GM10266 (cell line): Measurements from ENCODE around the gene MRPL27.
"Not testable (repeated sequence)": the region's sequence is repeated elsewhere in the genome, so short reads cannot be mapped to it uniquely, and the experiment has no call there.

ENCODE experiments used
- DNase-seq: peaks from one replicate; pipeline ENCODE4 v3.0.0; 2012; ENCODE audit errors: extremely low spot score
- TF ChIP-seq, protein P1 (sequence below): IDR thresholded peaks from 2 replicates; pipeline ENCODE4 v1.5.1; 2012; ENCODE audit warnings: mild to moderate bottlenecking, low read depth; ENCODE audit not compliant: control insufficient read depth, insufficient read depth; ENCODE audit errors: missing control alignments

Gene MRPL27

DNA sequence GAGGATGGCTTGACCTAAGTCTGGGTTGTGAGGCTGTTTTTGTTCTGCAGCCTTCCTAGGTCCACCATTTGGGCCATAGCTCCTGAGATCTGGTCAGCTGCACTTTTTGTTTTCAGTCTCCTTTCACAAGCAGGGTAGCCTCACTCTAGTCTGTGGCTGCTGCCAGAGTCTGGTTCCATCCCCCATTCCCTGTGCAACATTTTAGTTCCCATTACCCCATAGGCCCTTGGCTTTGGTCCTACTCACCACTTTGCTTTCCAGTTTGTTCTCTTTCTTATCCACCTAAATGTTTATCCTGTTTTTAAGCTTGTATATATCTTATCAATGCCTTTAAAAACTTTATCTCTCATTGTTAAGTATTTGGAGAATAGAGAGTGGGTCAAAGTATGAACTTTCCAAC, 33.6 kb downstream of the MRPL27 start:
- DNase-seq: no peak
- TF ChIP-seq, protein P1, sequence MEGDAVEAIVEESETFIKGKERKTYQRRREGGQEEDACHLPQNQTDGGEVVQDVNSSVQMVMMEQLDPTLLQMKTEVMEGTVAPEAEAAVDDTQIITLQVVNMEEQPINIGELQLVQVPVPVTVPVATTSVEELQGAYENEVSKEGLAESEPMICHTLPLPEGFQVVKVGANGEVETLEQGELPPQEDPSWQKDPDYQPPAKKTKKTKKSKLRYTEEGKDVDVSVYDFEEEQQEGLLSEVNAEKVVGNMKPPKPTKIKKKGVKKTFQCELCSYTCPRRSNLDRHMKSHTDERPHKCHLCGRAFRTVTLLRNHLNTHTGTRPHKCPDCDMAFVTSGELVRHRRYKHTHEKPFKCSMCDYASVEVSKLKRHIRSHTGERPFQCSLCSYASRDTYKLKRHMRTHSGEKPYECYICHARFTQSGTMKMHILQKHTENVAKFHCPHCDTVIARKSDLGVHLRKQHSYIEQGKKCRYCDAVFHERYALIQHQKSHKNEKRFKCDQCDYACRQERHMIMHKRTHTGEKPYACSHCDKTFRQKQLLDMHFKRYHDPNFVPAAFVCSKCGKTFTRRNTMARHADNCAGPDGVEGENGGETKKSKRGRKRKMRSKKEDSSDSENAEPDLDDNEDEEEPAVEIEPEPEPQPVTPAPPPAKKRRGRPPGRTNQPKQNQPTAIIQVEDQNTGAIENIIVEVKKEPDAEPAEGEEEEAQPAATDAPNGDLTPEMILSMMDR: no peak

DNA sequence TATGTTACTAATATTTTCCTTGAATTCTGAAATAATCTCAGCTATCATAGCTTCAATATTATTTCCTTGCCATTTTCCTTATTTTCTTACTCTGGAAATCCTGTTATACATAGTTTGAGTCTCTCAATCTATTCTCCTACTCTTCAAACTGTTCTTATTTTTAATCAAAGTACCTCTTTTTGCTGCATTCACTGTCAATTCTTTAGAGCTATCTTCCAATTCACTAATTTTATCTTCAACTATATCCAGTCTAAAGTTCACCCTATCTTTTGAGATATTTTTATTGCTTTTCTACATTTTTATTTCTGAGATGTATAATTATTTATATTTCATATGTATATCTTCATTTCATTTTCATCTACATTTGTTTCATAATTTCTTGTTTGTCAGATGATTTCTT, 34.3 kb downstream of the MRPL27 start:
- no peak for DNase-seq
- TF ChIP-seq, protein P1: no peak

DNA sequence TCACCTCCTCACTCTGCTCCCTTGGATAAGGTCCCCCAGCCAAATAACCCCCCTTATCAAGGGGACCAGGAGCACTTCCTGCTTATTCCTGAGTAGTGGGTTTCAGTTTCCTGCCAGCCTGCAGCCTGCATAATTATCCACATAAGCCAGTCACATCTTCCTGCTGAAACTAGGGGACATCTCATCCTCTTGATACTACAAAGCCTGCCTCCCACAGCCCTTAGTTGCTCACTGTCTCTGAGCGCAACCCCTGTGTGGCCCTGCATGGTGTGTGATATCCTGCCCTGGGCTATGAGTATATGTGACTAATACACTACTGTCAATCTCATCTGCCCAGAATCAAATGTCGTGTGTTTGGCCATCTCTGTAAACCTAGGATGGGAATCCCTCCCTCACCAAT, 35.0 kb downstream of the MRPL27 start:
- TF ChIP-seq, protein P1: no peak
- DNase-seq: no peak

DNA sequence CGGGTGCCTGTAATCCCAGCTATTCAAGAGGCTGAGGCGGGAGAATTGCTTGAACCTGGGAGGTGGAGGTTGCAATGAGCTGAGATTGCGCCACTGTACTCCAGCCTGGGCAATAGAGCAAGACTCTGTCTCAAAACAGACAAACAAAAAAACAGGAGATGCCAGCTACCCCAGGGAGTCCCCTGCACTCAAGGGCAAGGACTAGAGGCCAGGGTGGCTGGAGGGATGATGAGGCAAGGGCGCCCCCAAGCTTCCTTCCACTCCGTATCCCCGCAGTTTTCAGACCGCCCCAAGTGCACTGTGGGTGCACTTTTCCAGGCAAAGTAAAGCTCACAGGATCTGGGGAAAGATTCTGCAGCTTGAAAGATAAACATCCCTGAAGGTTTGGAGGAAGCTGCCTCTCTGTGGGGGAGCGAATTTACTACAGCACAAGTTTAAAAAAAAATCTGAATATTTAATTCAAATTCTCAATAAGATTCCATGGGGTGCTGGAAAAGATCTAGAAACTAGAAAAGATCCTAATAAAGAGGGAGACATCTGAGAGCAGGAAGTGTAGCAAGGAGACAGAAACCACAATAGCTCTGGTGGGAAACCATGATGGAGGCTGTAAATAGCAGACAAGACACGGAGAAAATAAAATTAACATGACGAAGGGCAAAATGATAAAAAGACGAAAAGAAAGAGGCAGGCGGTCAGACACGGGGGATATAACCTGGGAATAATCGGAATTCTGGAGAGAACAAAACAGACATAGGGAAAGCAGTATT, 39.5 kb downstream of the MRPL27 start:
- TF ChIP-seq, protein P1: peak; percentile 19
- DNase-seq: not testable (repeated sequence)

DNA sequence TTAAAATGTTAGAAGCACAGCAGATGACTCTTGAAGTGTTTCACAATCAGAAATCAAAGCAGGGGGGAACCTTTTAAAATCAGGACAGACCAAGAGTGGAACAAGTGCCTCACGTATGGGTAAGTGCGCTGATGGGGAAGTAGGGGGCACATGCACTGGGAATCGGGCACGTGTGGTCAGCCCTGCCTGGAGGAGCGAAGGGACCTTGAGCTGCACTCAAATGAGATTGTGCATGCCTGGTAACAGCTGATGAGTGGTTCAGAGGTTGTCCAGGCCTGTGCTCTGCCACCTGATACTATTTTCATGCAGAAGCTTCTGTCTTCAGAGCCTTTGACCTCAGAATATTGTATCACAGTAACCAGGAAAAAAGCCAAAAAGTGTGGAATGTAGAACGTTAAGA, 40.8 kb downstream of the MRPL27 start:
- no peak for DNase-seq
- TF ChIP-seq, protein P1: no peak

DNA sequence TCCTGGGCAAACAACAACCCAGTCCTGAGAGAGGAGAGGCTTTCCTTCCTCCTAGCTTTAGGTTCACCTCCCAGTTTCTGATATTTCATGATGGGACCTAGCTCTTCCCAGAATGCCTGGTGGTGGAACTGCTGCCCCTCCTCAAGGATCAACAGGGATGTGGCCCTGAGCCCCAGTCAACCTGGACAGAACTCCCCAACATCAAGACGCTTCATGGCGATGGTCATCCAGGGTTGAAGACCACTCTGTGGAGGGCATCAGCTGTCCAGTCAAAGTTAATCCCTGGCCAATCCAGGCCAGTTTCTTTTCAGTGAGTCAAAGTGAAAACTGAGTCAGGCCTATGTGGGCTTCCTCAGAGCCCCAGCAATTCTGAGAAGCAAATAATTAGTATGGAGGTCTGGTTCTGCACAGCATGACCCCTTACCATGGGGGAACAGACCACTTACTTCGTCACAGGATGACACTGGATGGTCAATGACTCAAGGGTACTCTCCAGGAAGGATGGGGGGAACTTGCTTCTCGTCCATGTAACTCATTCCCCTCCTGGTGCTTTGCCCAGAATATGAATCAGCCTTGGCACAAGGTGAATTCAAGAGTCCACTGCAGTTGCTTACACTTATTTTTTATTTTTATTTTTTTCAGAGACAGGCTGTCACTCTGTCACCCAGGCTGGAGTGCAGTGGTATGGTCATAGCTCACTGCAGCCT, 41.7 kb downstream of the MRPL27 start:
- no peak for DNase-seq
- TF ChIP-seq, protein P1: no peak
